ENCODE results near the gene ALDH16A1.

ALDH16A1 gene

DNA sequence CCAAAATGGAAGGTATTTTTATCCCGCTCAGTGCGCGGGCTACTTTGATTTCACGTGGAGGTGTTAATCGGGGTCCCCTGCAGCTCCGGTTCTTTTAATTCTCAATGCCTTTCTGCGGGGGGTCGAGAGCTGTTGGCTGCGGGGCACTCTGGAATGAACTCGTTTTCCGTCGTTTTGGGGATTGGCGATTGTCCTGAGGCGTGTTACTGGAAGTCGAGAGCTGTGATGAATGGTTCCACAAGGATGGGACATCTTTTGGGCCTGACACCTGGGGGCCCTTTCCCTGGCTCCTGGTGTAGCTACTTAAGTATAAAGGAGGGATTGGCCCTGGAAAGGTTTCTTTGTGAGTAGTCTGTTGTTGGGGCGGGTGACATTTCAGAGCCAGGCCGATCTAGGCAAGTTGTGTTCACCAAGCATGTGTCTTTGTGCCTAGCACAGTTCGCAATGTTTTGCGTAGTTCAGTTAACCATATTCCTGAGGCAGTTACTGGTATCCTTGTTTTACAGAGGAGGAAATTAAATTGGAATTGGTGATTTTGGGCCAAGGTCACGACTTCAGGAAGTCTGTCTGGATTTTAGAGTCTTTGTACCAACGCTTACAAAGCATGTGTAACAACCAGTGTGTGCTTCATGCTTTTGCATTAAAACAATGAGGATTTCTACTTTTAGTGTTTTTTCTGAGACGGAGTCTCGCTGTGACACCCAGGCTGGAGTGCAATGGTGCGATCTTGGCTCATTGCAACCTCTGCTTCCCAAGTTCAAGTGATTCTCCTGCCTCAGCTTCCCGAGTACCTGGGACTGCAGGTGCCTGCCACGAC lies 35.2 kb downstream of the ALDH16A1 start:
- DNase-seq (ENCODE audit: low read depth in 3 of 3) = no peak

DNA sequence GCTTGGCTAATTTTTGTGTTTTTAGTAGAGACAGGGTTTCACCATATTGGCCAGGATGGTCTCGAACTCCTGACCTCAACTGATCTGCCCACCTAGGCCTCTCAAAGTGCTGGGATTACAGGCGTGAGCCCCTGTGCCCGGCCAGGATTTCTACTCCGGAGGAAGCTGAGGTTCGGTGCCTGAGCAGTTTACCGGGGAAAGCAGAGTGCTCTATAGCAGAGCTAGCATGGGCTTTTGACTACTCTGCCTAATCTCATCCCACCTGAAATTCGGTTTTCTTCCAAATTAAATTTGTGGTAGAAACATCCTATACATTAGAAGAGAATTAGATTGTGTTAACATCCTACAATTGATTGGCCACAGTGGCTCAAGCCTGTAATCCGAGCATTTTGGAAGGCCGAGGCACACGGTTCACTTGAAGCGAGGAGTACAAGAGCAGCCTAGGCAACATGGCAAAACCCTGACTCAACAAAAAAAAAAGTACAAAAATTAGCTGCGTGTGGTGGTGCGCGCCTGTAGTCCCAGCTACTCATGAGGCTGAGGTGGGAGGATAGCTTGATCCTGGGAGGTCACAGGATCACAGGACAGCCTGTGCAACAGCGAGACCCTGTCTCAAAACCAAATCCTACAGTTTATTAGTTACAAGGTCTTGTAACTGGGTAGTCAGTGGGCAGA lies 36.0 kb downstream of the ALDH16A1 start:
- DNase-seq (ENCODE audit: low read depth in 3 of 3) = no peak

DNA sequence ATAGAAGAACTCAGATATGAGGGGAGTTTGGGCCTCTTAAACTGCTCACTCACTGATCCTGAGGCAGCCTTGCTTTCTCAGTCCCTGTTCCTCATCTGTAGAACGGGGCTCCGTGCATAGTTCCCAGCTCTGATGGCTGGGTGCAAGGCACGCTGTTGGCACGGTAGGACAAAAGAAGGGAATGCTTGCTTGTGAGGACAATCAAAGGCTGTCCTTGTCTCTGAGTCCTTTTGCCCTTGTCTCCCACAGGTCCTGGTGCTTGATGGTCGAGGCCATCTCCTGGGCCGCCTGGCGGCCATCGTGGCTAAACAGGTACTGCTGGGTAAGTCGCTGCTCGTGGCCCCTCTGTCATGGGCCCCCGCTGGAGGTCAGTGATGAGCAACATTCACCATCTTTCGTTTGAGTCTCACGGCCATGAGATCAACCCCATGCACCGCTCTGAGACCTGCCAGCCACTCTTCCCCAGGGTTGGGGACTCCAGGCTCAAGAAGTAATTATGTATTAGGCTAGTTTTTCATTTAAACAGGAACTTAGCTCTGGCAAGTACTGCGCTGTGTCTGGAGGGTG lies 36.7 kb downstream of the ALDH16A1 start:
- DNase-seq (ENCODE audit: low read depth in 3 of 3) = no peak

DNA sequence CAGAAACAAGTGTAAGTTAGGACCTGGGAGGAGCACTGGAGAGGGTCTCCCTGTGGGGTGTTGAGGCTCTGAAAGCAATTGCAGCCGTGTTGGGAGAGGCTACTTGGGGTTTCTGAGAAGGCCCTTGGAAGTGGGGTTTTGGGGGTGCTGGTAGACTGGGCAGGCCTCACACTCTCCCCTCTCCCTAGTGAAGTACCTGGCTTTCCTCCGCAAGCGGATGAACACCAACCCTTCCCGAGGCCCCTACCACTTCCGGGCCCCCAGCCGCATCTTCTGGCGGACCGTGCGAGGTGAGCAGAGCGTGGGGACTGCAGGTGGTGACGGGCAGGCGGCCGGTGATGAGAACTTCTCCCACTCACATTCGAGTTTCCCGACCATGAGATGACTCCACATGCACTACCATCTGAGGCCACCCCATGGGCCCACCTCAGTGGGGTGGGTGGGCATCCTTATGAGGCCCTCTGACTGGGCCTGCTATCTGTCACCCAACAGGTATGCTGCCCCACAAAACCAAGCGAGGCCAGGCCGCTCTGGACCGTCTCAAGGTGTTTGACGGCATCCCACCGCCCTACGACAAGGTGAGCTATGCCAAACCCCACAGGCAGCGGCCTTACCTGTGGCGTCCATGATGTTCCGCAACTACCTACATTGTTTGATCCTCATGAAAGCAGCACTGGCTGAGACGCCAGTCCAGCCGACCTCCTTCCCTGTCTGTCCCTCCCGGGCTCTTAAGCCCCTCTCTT lies 37.4 kb downstream of the ALDH16A1 start:
- DNase-seq (ENCODE audit: low read depth in 3 of 3) = no peak

DNA sequence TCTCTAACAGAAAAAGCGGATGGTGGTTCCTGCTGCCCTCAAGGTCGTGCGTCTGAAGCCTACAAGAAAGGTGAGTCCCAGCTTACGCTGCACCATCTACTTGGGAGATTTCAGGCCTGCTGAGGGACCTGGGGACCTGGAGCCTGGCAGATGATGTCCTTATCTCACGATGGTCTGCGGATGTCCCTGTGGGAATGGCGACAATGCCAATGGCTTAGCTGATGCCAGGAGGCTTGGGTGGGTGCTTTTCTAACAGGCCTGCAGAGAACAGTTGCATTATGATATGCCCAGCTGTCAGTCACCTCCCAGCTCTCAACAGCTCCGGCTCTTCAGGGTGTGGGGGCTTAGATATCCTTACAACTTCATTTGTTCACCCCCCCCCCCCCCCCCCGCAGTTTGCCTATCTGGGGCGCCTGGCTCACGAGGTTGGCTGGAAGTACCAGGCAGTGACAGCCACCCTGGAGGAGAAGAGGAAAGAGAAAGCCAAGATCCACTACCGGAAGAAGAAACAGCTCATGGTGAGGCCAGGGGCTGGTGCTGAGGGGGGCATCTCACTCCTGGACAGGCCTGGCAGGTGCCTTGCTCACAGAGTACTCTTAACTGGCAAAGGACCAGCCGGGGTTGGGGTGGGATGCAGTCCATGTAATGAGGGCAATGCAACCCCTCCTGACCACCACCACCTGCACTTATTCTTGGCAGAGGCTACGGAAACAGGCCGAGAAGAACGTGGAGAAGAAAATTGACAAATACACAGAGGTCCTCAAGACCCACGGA lies 38.2 kb downstream of the ALDH16A1 start:
- DNase-seq (ENCODE audit: low read depth in 3 of 3) = no peak

DNA sequence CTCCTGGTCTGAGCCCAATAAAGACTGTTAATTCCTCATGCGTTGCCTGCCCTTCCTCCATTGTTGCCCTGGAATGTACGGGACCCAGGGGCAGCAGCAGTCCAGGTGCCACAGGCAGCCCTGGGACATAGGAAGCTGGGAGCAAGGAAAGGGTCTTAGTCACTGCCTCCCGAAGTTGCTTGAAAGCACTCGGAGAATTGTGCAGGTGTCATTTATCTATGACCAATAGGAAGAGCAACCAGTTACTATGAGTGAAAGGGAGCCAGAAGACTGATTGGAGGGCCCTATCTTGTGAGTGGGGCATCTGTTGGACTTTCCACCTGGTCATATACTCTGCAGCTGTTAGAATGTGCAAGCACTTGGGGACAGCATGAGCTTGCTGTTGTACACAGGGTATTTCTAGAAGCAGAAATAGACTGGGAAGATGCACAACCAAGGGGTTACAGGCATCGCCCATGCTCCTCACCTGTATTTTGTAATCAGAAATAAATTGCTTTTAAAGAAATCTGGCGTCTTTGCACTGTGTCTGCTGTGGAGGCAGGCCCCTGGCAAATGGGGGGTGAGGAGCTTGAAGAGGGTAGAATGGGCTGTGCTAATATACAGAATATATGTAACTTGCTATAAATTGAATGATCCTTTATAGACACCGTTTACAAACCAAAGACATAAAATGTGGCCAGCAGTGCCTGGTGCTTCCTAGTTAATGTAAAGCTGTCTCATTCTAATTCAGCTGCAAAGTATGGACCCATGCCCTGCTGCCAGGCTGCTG lies 39.0 kb downstream of the ALDH16A1 start:
- no peak for DNase-seq (ENCODE audit: low read depth in 3 of 3)

DNA sequence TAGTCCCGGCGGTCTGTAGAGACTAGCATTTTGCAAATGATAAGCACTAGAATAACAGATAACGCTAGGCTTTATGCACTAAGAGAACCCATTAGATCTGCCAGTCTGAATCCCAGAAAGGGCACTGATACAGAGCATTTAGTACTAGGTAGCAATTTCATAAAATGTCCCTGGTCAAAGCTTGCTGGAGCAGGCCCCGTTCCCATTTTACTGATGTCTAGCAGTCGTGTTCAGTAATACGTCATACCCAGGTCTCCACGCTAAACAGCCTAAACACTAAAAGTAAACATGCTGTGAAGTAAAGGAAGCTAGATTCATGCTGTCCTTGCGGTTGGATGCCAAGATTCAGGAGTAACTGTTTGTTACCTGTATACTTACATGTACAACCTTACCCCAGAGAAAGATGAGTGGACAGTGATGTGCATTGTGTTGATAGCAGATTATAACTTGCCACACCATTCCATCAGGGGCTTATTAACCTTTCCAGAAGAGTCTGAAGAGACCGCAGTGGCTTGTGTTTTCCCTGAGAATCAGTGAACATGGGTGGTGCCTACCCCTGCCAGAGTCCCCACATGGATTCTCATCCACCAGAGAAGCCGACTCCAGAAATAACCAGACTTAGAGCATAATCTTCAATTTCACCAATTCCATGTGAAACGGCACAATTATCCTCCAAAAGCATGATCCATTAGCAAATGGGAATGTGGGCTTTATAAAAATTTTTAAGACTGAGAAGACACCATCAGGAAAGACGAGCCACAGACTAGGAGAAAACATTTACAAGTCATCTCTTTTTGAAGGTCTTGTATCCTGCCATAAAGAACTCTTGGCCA lies 39.8 kb downstream of the ALDH16A1 start:
- DNase-seq (ENCODE audit: low read depth in 3 of 3) = no peak

DNA sequence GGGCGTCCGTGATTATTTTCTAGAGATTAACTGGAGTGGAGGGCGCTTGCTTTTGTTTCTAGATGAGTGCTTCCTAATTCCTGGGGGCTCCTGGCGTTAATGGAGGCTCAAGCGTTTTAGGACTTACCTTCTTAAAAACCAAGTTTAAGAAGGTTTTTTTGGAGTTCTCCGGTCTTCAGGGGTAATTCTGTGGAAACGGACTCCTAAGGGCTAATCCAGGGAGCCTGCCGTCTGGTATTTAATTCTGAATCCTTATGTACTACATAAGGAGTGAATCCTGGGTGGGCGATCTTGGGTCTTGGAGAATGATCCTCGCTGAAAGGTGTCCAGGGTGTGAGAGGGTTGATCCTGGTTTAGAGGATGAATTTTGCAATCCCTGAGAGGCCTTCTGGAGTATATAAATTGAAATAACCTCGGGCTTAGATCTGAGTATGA lies 43.6 kb downstream of the ALDH16A1 start:
- DNase-seq (ENCODE audit: low read depth in 3 of 3) = no peak

DNA sequence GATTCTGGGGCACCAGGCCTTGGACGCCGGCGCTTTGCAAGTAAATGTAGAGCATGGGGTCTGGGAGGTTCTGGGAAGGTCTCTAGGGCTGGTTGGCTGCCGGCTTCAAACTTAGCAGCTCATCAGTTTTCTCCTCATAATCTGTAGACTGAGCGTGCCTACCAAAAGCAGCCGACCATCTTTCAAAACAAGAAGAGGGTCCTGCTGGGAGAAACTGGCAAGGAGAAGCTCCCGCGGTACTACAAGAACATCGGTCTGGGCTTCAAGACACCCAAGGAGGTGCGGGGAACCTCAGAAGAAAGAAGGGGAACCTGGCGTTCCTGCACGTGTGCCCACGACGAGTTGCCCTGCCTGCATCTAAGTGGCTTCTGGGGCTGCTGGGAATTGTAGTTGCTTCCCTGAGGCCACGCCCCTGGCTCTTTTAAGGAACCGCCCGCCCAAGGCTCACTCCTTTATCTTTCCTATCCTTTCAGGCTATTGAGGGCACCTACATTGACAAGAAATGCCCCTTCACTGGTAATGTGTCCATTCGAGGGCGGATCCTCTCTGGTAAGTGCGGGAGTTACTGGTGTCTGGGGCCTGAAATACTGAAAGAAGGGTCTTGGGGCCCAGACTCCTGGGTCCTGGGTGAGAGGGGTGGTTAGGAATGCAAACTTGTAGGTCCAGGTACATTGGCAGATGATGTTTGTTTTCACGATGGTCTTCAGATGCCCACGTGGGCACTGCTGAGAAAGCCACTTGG lies 44.2 kb downstream of the ALDH16A1 start:
- DNase-seq (ENCODE audit: low read depth in 3 of 3) = peak in 1 of 3 donors; percentile 64

DNA sequence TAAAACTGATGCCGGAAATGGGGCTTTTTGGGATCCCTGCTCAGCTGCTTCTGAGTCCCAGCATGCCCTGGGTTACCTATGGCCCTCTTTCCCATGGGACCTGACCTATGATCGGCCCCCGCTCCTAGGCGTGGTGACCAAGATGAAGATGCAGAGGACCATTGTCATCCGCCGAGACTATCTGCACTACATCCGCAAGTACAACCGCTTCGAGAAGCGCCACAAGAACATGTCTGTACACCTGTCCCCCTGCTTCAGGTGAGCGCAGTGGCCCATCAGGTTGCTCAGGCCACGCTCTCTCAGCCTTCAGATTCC lies 44.7 kb downstream of the ALDH16A1 start:
- DNase-seq (ENCODE audit: low read depth in 3 of 3) = no peak

DNA sequence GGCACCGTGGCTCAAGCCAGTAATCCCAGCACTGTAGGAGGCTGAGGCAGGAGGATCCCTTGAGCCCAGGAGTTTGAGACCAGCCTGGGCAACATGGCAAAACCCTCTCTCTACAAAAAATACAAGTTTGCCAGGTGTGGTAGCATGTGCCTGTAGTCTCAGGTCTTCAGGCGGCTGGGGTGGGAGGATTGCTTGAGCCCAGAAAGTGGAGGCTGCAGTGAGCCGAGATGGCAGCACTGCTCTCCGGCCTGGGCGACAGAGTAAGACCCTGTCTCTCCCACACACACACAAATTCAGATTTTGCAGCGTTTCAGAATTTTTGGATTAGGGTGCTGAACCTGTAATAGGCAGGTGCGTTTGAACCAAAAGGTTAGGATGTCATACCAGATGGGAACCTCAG lies 45.5 kb downstream of the ALDH16A1 start:
- no peak for DNase-seq (ENCODE audit: low read depth in 3 of 3)

DNA sequence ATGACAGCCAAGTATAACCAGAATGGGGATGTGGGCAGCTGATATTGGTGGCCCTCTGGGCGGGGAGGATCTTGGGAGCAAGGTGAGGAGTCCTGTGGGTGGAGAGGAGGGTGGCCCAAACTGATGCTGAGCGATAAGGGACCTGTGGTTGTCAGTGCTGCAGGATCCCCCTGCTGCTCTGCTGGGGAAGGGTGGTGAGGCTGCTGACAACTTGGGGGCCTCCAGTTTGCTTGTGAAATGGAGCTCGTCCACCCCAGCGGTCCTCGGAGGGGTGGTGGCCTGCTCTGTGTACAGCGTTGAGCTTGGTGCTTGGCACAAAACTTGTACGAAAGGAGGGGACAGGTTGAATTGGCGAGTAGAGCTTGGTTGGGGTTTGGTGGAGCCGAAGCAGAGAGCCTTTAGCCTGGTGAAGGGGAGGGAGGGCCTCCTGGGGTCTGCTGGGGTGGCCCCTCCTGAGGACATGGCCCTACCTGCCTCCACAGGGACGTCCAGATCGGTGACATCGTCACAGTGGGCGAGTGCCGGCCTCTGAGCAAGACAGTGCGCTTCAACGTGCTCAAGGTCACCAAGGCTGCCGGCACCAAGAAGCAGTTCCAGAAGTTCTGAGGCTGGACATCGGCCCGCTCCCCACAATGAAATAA lies 46.1 kb downstream of the ALDH16A1 start:
- DNase-seq (ENCODE audit: low read depth in 3 of 3) = no peak

DNA sequence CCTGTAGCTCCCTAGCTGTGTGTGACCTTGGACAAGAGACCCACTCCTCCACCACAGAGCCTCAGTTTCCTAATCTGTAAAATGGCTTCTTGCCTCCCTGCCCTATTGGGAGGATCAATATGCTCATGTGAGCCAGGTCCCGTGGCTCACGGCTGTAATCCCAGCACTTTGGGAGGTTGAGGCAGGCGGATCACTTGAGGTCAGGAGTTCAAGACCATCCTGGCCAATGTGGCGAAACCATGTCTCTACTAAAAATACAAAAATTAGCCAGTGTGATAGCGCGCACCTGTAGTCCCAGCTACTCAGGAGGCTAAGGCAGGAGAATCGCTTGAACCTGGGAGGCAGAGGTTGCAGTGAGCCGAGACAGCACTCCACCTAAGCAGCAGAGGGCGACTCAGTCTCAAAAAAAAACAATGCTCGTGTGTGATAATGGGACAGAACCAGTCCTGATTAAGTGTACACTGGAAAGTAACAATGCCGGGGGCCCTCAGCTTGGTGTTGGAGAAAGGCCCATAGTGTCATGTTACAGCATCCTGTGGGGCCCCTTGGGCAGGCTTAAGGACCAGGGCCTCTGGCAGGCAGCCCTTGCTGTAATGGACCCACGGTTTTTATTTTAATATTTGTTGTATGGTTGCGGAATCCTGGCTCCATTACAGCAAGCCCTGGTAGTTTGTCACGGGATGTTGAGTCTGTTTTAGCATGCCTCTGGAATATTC lies 50.0 kb downstream of the ALDH16A1 start:
- no peak for DNase-seq (ENCODE audit: low read depth in 3 of 3)

DNA sequence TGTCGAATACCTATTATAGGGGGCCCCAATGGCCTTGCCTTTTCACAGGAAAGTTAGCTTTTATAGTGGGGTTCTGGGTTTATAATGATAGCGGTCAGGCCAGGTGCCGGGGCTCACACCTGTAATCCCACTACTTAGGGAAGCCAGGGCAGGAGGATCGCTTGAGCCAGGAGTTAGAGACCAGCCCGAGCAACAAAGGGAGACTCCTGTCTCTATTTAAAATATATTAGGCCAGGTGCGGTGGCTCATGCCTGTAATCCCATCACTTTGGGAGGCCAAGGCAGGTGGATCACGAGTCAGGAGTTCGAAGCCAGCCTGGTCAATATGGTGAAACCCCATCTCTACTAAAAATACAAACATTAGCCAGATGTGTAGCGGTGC lies 50.5 kb downstream of the ALDH16A1 start:
- DNase-seq (ENCODE audit: low read depth in 3 of 3) = no peak

DNA sequence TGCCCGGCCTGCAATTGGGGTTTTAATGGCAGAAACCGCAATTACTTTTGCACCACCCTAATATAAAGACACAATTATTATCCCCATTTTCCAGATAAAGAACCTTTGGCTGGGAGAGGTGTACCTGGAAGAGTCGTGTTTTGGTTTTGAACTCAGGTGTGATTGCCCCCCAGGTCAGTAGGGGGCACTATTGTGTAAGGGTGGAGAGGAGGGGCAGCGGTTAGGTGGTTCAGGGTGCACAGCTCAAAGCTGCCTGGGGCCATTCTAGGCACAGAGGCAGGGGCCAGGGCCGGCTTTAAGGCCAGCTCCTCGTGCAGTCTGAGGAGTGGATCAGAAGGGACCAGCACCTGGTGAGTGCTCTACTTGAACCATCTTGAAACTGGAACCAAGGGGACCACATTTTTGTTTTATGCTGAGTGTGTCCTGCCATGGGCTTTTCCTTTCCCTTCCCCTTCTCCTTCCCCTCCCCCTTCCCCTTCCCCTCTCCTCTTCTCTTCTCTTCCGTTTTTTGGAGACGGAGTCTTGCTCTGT lies 53.6 kb downstream of the ALDH16A1 start:
- peak in 1 of 3 donors; percentile 70 for DNase-seq (ENCODE audit: low read depth in 3 of 3)

DNA sequence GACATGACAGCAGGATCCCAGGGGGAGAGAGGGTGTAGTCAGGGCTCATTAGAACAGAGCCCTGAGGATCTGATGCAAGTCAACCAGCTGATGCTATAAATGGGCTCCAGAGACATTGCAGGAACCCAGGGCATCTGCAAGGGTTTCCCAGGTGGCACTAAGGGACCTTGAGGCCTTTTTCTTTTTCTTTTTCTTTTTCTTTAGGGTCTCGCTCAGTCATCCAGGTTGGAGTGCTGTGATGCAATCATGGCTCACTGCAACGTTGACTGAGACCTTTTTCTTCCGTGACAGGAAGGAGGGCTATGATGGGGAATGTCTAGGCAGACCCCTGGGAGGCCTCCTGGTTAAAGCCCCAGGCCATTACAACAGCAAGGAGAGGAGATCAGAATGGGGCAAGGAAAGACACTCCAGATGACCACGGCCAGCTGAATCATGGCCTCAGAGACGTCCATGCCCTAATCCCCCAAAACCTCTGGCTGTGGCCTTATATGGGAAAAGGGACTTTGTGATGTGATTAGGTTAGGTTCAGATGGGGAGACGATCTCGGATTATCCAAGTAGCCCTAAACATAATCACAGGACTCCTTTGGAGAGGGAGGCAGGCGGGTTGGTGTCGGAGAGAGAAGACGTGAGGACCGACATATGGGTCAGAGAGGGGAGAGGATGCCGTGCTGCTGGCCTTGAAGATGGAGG lies 54.9 kb downstream of the ALDH16A1 start:
- no peak for DNase-seq (ENCODE audit: low read depth in 3 of 3)

Data from stimulated activated CD4-positive, alpha-beta T cell treated with anti-CD3 and anti-CD28 coated beads, TNF-alpha, amount 100 ng/mL, for 48 hours (primary cell).